WI38 (cell line): ENCODE measurements around the gene MTAP.

ENCODE experiments used
- H3K4me3 ChIP-seq: 2 replicates; pipeline ENCODE4 v1.5.1; 2011; ENCODE audit warnings: low read depth, mild to moderate bottlenecking, control low read depth, low read length
- CTCF ChIP-seq: IDR thresholded peaks from 2 replicates; pipeline ENCODE4 v1.5.1; 2012; ENCODE audit warnings: low read depth, mild to moderate bottlenecking, control low read depth, low read length

The MTAP gene

GRCh38 chr9:21864505-21864904, 62.1 kb downstream of the MTAP start:
- TF ChIP-seq CTCF = no peak
- no peak overlapping the region for H3K4me3 ChIP-seq

- H3K4me3 ChIP-seq = no peak overlapping the region
- TF ChIP-seq CTCF = no peak
These were observed 63.9 kb downstream of the MTAP start for GRCh38 chr9:21866302-21866701.

- TF ChIP-seq CTCF = no peak
- no peak overlapping the region for H3K4me3 ChIP-seq
These were observed 69.0 kb downstream of the MTAP start for GRCh38 chr9:21871256-21871975.

GRCh38 chr9:21872696-21873095, 70.3 kb downstream of the MTAP start:
- no peak overlapping the region for H3K4me3 ChIP-seq
- TF ChIP-seq CTCF = no peak

- H3K4me3 ChIP-seq = no peak overlapping the region
- no peak for TF ChIP-seq CTCF
These were observed 71.2 kb downstream of the MTAP start for GRCh38 chr9:21873540-21874221.

GRCh38 chr9:21875893-21876292, 73.5 kb downstream of the MTAP start:
- TF ChIP-seq CTCF = no peak
- no peak overlapping the region for H3K4me3 ChIP-seq

GRCh38 chr9:21883642-21884041, 81.2 kb downstream of the MTAP start:
- TF ChIP-seq CTCF = no peak
- H3K4me3 ChIP-seq = no peak overlapping the region
